Fibroblast of lung (primary cell): ENCODE data around the gene ISG15.

Source experiments
- EZH2 ChIP-seq: IDR thresholded peaks from 2 replicates; pipeline ENCODE4 v1.5.1; 2012; ENCODE audit warnings: low read length, control low read depth, mild to moderate bottlenecking; ENCODE audit errors: missing control alignments
- TF ChIP-seq, protein P1 (sequence below), 2 donors: IDR thresholded peaks in 1 of 2; conservative IDR thresholded peaks in 1 of 2; 1 replicate in 1 of 2; 2 replicates in 1 of 2; pipeline ENCODE4 v1.5.1; 2011 to 2012; ENCODE audit warnings: low read length in 2 of 2, control low read depth in 1 of 2, inconsistent platforms in 1 of 2, low read depth in 1 of 2, mild to moderate bottlenecking in 1 of 2

DNA sequence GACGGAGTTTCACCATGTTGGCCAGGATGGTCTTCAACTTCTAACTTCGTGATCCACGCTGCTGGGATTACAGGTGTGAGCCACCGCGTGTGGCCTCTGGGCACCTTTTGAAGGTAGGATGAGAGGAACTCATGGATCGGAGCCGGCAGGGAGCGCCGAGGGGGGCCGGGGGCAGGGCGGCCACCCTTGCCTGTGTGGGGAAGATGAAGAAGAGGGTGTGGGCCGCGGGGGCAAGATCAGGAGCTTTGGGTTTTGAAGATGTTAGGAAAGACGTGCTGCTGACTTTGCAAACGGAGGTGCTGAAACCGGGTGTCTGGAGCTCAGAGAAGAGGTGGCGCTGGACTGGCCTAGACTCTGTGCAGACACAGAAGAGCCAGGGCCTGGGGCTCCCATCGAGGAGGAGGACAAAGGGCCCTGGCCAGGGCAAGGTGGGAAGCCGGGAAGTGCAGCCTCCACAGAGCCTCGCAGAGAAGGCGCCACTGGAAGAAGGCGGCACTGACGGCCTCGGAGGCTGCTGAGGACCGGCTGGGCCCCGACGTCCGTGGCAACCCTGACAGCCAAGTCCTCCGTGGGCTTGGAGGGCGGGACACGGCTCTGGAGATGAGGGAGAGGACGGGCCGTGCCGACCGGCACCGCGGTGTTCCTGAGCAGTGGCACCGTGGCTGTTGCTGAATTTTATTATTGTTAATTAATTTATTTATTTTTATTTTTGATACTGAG, 47.1 kb downstream of the ISG15 start:
- TF ChIP-seq, protein P1, sequence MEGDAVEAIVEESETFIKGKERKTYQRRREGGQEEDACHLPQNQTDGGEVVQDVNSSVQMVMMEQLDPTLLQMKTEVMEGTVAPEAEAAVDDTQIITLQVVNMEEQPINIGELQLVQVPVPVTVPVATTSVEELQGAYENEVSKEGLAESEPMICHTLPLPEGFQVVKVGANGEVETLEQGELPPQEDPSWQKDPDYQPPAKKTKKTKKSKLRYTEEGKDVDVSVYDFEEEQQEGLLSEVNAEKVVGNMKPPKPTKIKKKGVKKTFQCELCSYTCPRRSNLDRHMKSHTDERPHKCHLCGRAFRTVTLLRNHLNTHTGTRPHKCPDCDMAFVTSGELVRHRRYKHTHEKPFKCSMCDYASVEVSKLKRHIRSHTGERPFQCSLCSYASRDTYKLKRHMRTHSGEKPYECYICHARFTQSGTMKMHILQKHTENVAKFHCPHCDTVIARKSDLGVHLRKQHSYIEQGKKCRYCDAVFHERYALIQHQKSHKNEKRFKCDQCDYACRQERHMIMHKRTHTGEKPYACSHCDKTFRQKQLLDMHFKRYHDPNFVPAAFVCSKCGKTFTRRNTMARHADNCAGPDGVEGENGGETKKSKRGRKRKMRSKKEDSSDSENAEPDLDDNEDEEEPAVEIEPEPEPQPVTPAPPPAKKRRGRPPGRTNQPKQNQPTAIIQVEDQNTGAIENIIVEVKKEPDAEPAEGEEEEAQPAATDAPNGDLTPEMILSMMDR (conservative IDR thresholded peaks at IDR 0.05 in 1 of 2, IDR thresholded peaks at IDR 0.05 in 1 of 2; ENCODE audit: low read depth in 1 of 2, low read length in 2 of 2): no peak
- TF ChIP-seq EZH2: no peak
